HG03439 (cell line): ENCODE results near the gene RPP21.
"Not testable (repeated sequence)": the region's sequence is repeated elsewhere in the genome, so short reads cannot be mapped to it uniquely, and the experiment has no call there.

ENCODE experiments used
- ATAC-seq: cut with Tn5 transposase; IDR thresholded peaks from one replicate; pipeline ENCODE4 v1.9.1; 2021; ENCODE audit warnings: mild to moderate bottlenecking, moderate library complexity; ENCODE audit not compliant: unreplicated experiment

RPP21 gene

GRCh38 chr6:30369280-30369679, 24.3 kb downstream of the RPP21 start:
- ATAC-seq: not testable (repeated sequence)

GRCh38 chr6:30378290-30378937, 33.5 kb downstream of the RPP21 start:
- no peak for ATAC-seq

- no peak for ATAC-seq
Observed at GRCh38 chr6:30380464-30380863, 35.5 kb downstream of the RPP21 start.

- no peak for ATAC-seq
Observed at GRCh38 chr6:30386166-30386565, 41.2 kb downstream of the RPP21 start.

- no peak for ATAC-seq
Observed at GRCh38 chr6:30391240-30391639, 46.3 kb downstream of the RPP21 start.

- no peak for ATAC-seq
Observed at GRCh38 chr6:30394139-30394538, 49.2 kb downstream of the RPP21 start.
